Mesenchymal stem cell (in vitro differentiated cells and primary cell): ENCODE measurements around the gene USP3.

ENCODE experiments used
- DNase-seq: peaks from one replicate; pipeline ENCODE4 v3.0.0-alpha.2; 2013
- H2AFZ ChIP-seq: one replicate; pipeline ENCODE4 v1.6.1; 2013; ENCODE audit warnings: low read depth, mild to moderate bottlenecking, control low read depth, inconsistent platforms, low read length, moderate library complexity
- H2AK5ac ChIP-seq: 2 replicates; pipeline ENCODE4 v1.6.1; 2013; ENCODE audit warnings: low read length, moderate library complexity, mild to moderate bottlenecking, inconsistent platforms; ENCODE audit not compliant: severe bottlenecking
- H2BK120ac ChIP-seq: one replicate; pipeline ENCODE4 v1.6.1; 2013; ENCODE audit warnings: low read depth, mild to moderate bottlenecking, inconsistent platforms, low read length, moderate library complexity
- H2BK12ac ChIP-seq, 2 experiments: one replicate each; pipeline ENCODE4 v1.6.1; 2013; ENCODE audit warnings: inconsistent platforms in 2 of 2, low read length in 2 of 2, mild to moderate bottlenecking in 2 of 2, moderate library complexity in 2 of 2, control low read depth in 1 of 2
- H2BK15ac ChIP-seq: one replicate; pipeline ENCODE4 v1.6.1; 2013; ENCODE audit warnings: mild to moderate bottlenecking, low read depth, inconsistent platforms; ENCODE audit not compliant: poor library complexity, severe bottlenecking
- H2BK5ac ChIP-seq: 2 replicates; pipeline ENCODE4 v1.6.1; 2013; ENCODE audit warnings: low read depth, mild to moderate bottlenecking, low read length, control low read depth, inconsistent platforms; ENCODE audit not compliant: poor library complexity, severe bottlenecking
- H3K14ac ChIP-seq, 2 experiments: one replicate each; pipeline ENCODE4 v1.6.1; 2013; ENCODE audit warnings: inconsistent platforms in 2 of 2, low read length in 2 of 2, control low read depth in 1 of 2, mild to moderate bottlenecking in 1 of 2, moderate library complexity in 1 of 2
- H3K18ac ChIP-seq, 2 experiments: one replicate each; pipeline ENCODE4 v1.6.1; 2013; ENCODE audit warnings: inconsistent platforms in 2 of 2, low read length in 2 of 2, control low read depth in 1 of 2, low read depth in 1 of 2, mild to moderate bottlenecking in 1 of 2
- H3K23ac ChIP-seq, 2 experiments: one replicate each; pipeline ENCODE4 v1.6.1; 2013; ENCODE audit warnings: inconsistent platforms in 2 of 2, low read length in 2 of 2, mild to moderate bottlenecking in 2 of 2, moderate library complexity in 2 of 2, control low read depth in 1 of 2
- H3K27ac ChIP-seq: 2 replicates; pipeline ENCODE4 v1.5.1; 2013; ENCODE audit warnings: mild to moderate bottlenecking, moderate library complexity, low read length, control low read depth, inconsistent platforms; ENCODE audit not compliant: poor library complexity, severe bottlenecking
- H3K27me3 ChIP-seq, 2 experiments: 2 replicates each; pipeline versions ENCODE4 v1.6.1 to v1.7.0; 2013; ENCODE audit warnings: low read length in 2 of 2, mild to moderate bottlenecking in 2 of 2, moderate library complexity in 2 of 2, control low read depth in 1 of 2, inconsistent platforms in 1 of 2; ENCODE audit not compliant: control insufficient read depth in 1 of 2, insufficient read depth in 1 of 2
- H3K36me3 ChIP-seq, 2 experiments: 2 replicates each; pipeline versions ENCODE4 v1.6.1 to v1.7.0; 2013; ENCODE audit warnings: low read length in 2 of 2, control low read depth in 1 of 2, inconsistent platforms in 1 of 2, low read depth in 1 of 2, mild to moderate bottlenecking in 1 of 2; ENCODE audit not compliant: insufficient read depth in 2 of 2, control insufficient read depth in 1 of 2
- H3K4ac ChIP-seq, 2 experiments: one replicate each; pipeline ENCODE4 v1.6.1; 2013; ENCODE audit warnings: inconsistent platforms in 2 of 2, low read length in 2 of 2, mild to moderate bottlenecking in 2 of 2, moderate library complexity in 2 of 2, control low read depth in 1 of 2, low read depth in 1 of 2
- H3K4me1 ChIP-seq: 2 replicates; pipeline ENCODE4 v1.6.1; 2013; ENCODE audit warnings: low read depth, low read length, control low read depth; ENCODE audit not compliant: control insufficient read depth, insufficient read depth
- H3K4me2 ChIP-seq: 2 replicates; pipeline ENCODE4 v1.6.1; 2013; ENCODE audit warnings: low read length, mild to moderate bottlenecking, inconsistent platforms; ENCODE audit not compliant: poor library complexity, severe bottlenecking
- H3K4me3 ChIP-seq, 2 experiments: 2 replicates each; pipeline versions ENCODE4 v1.5.1 to v1.7.0; 2013; ENCODE audit warnings: low read length in 2 of 2, mild to moderate bottlenecking in 2 of 2, control low read depth in 1 of 2, low read depth in 1 of 2; ENCODE audit not compliant: insufficient read depth in 1 of 2
- H3K79me1 ChIP-seq: replicated peaks from 2 replicates; pipeline ENCODE4 v1.6.1; 2013; ENCODE audit warnings: mild to moderate bottlenecking, control low read depth, low read length, inconsistent platforms; ENCODE audit not compliant: poor library complexity, severe bottlenecking
- H3K9ac ChIP-seq: 2 replicates; pipeline ENCODE4 v1.7.0; 2013; ENCODE audit warnings: mild to moderate bottlenecking, low read length, moderate library complexity
- H3K9me3 ChIP-seq: 2 replicates; pipeline ENCODE4 v1.7.0; 2013; ENCODE audit warnings: mild to moderate bottlenecking, low read length; ENCODE audit not compliant: control insufficient read depth
- H4K8ac ChIP-seq: one replicate; pipeline ENCODE4 v1.6.1; 2013; ENCODE audit warnings: inconsistent platforms, mild to moderate bottlenecking, low read length, moderate library complexity
- H4K91ac ChIP-seq: one replicate; pipeline ENCODE4 v1.6.1; 2013; ENCODE audit warnings: mild to moderate bottlenecking, low read length, inconsistent platforms
- WGBS: methylation state at CpG from one replicate; pipeline ENCODE4 v1.1.7; 2013; ENCODE audit warnings: mixed read lengths; 5-methylcytosine and 5-hydroxymethylcytosine counted together

USP3 gene

GRCh38 chr15:63483521-63484371 is 20.6 kb upstream of the USP3 start:
- 86% methylated on average over 5 of the region's 6 CpGs for WGBS
- Histone ChIP-seq H3K4ac (no peak overlapping the region), H3K27ac (no peak overlapping the region), H3K4me2 (no peak overlapping the region), H3K79me1 (no peaks in the 10 kb centered on the region), H3K18ac (peak overlapping the region in 1 of 2 experiments; percentile 11), H4K8ac (no peak overlapping the region), H3K9me3 (no peaks in the 10 kb centered on the region), H3K14ac (no peak overlapping the region), H3K23ac (no peak overlapping the region), H3K4me1 (peaks cover 19% of the 10 kb centered on the region), H2BK5ac (no peak overlapping the region), H2BK12ac (no peak overlapping the region), H2AFZ (no peak overlapping the region), H3K27me3 (no peaks in the 10 kb centered on the region), H2AK5ac (no peak overlapping the region), H3K36me3 (no peaks in the 10 kb centered on the region), H2BK120ac (no peak overlapping the region), H3K4me3 (no peak overlapping the region), H2BK15ac (no peak overlapping the region), H3K9ac (no peak overlapping the region), H4K91ac (no peak overlapping the region)
- no peak for DNase-seq

- Histone ChIP-seq H2AFZ (no peak overlapping the region), H3K4ac (no peak overlapping the region), H3K18ac (peak overlapping the region in 1 of 2 experiments; percentile 24), H3K14ac (no peak overlapping the region), H3K23ac (no peak overlapping the region), H2BK120ac (no peak overlapping the region), H4K91ac (no peak overlapping the region), H3K79me1 (no peaks in the 10 kb centered on the region), H2AK5ac (no peak overlapping the region), H3K4me1 (peaks cover 14% of the 10 kb centered on the region), H3K27ac (no peak overlapping the region), H4K8ac (no peak overlapping the region), H3K4me2 (no peak overlapping the region), H2BK5ac (no peak overlapping the region), H3K4me3 (no peak overlapping the region), H2BK15ac (no peak overlapping the region), H3K36me3 (no peaks in the 10 kb centered on the region), H2BK12ac (no peak overlapping the region), H3K9ac (no peak overlapping the region), H3K9me3 (no peaks in the 10 kb centered on the region), H3K27me3 (no peaks in the 10 kb centered on the region)
- 93% methylated on average over 3 of the region's 6 CpGs for WGBS
- DNase-seq, result no peak
Measured at GRCh38 chr15:63484433-63485186, 19.8 kb upstream of the USP3 start.

GRCh38 chr15:63487076-63487757 is 17.2 kb upstream of the USP3 start:
- 39% methylated on average over 13 of the region's 16 CpGs for WGBS

More at GRCh38 chr15:63487076-63487757, 17.2 kb upstream of the USP3 start:
- no peak overlapping the region for H2BK15ac ChIP-seq
- no peaks in the 10 kb centered on the region for H3K27me3 ChIP-seq
- no peak overlapping the region for H3K4me2 ChIP-seq
- H3K9ac ChIP-seq, result peak overlapping the region; percentile 53
- H3K18ac ChIP-seq, result no peak overlapping the region
- no peak overlapping the region for H2BK12ac ChIP-seq
- H3K9me3 ChIP-seq, result no peaks in the 10 kb centered on the region
- no peak overlapping the region for H2BK120ac ChIP-seq
- no peaks in the 10 kb centered on the region for H3K79me1 ChIP-seq
- H3K27ac ChIP-seq, result no peak overlapping the region
- H3K4me1 ChIP-seq, result peaks cover 5% of the 10 kb centered on the region
- H3K23ac ChIP-seq, result no peak overlapping the region
- no peaks in the 10 kb centered on the region for H3K36me3 ChIP-seq
- no peak overlapping the region for H3K4ac ChIP-seq
- no peak overlapping the region for H2AFZ ChIP-seq
- no peak overlapping the region for H2AK5ac ChIP-seq
- H4K8ac ChIP-seq, result no peak overlapping the region
- no peak overlapping the region for H4K91ac ChIP-seq
- H3K14ac ChIP-seq, result no peak overlapping the region
- peak; percentile 72 for DNase-seq
- H2BK5ac ChIP-seq, result no peak overlapping the region
- no peak overlapping the region for H3K4me3 ChIP-seq
